ENCODE results near the gene ATP1B3.

- no peak for TF ChIP-seq CTCF (IDR thresholded peaks at IDR 0.05; ENCODE audit: low read depth, low read length)
- TF ChIP-seq EZH2phosphoT487 (IDR thresholded peaks at IDR 0.05; ENCODE audit: low read depth), result no peak
Observed at GRCh38 chr3:141895731-141896130, 19.3 kb downstream of the ATP1B3 start.

Measured in OCI-LY3 (cell line).